CD1c-positive myeloid dendritic cell (primary cell): ENCODE results near the gene CACNG3.
"Not testable (repeated sequence)": the region's sequence is repeated elsewhere in the genome, so short reads cannot be mapped to it uniquely, and the experiment has no call there.

ENCODE experiments used
- DNase-seq: peaks from one replicate; pipeline ENCODE4 v3.0.0-alpha.2; 2016; ENCODE audit errors: extremely low spot score

The CACNG3 gene

GRCh38 chr16:24279982-24280515 is 23.9 kb downstream of the CACNG3 start:
- no peak for DNase-seq

- no peak for DNase-seq
Measured at GRCh38 chr16:24281466-24281865, 25.3 kb downstream of the CACNG3 start.

- DNase-seq, result peak; percentile 6
Measured at GRCh38 chr16:24282141-24282540, 26.0 kb downstream of the CACNG3 start.

DNA sequence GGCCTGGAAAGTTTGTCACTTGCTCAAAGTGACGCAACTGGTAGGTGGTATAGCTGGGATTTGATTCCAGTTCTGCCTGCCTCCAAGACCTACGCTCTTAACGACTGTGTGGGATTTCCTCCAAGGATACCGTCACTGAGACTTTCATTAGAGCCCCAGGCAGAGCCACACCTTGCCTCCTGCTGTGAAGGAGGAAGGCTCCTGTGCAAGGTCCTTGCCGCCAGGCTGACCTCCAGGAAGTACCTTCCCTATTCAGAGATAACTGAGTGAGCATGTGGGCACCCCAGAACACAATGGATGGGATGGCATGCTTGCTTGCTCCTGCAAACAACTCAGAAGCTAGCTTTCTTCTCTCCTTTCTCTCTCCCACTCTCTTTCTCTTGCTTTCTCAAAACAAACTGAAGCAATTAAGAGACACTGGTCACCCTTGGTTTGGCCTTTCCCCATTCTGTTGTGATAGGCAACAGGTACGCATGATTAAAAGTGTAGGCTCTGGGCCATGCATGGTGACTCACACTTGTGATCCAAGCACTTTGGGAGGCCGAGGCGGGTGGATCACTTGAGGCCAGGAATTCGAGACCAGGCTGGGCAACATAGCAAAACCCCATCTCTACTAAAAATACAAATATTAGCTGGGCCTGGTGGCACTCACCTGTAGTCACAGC is 30.7 kb downstream of the CACNG3 start:
- no peak for DNase-seq

DNA sequence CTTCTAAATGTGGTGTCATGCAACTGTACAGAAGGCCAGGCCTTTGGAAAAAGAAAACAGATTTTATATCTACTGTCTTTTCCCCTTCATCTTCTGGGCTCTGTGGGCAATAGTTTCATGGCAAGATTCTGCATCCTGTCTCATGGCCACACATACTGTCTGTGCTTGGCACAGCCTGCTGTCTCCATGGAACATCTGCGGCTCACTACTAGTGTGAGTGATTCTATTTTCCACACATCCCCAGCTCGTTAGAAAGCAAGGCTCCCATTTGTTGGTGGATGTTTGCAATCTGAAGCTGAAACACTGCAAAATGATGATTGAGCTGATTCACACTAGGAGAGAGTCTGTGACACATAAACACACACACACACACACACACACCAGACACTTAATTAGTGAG is 32.4 kb downstream of the CACNG3 start:
- DNase-seq, result no peak

GRCh38 chr16:24289166-24289700 is 33.1 kb downstream of the CACNG3 start:
- DNase-seq, result no peak

- DNase-seq, result no peak
Measured at GRCh38 chr16:24291932-24292331, 35.8 kb downstream of the CACNG3 start.

GRCh38 chr16:24294131-24294530 is 38.0 kb downstream of the CACNG3 start:
- DNase-seq, result no peak

- DNase-seq, result no peak
Measured at GRCh38 chr16:24297375-24297774, 41.2 kb downstream of the CACNG3 start.

GRCh38 chr16:24298548-24299167 is 42.5 kb downstream of the CACNG3 start:
- no peak for DNase-seq

GRCh38 chr16:24300750-24301149 is 44.6 kb downstream of the CACNG3 start:
- not testable (repeated sequence) for DNase-seq

DNA sequence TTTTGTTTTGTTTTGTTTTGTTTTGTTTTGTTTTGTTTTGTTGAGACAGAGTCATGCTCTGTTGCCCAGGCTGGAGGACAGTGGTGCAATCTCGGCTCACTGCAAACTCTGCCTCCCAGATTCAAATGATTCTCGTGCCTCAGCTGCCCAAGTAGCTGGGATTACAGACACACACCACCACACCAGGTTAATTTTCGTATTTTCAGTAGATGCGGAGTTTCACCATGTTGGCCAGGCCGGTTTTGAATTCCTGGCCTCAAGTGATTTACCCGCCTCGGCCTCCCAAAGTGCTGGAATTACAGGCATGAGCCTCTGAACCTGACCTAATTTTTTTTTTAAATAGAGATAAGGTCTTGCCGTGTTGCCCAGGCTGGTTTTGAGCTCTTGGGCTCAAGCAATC is 46.5 kb downstream of the CACNG3 start:
- no peak for DNase-seq

DNA sequence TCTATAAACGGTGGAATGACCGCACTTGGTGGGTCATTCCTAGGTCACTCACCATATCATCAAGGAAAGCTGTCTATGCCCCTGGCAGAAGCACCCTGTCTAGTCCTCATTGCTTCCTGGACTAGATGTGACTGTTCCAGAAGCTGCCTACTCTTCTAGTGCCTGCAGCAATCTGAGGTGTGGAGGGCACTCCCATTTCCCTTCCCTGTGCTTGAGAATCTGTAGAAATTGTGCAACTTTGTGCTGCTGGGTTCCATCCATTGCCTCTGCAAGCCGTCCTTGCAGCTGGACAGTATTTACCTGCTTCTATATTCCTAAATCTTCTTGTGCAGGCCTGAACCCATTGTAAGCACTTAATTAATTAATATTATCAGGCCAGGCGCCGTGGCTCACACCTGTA is 52.1 kb downstream of the CACNG3 start:
- DNase-seq, result no peak

DNA sequence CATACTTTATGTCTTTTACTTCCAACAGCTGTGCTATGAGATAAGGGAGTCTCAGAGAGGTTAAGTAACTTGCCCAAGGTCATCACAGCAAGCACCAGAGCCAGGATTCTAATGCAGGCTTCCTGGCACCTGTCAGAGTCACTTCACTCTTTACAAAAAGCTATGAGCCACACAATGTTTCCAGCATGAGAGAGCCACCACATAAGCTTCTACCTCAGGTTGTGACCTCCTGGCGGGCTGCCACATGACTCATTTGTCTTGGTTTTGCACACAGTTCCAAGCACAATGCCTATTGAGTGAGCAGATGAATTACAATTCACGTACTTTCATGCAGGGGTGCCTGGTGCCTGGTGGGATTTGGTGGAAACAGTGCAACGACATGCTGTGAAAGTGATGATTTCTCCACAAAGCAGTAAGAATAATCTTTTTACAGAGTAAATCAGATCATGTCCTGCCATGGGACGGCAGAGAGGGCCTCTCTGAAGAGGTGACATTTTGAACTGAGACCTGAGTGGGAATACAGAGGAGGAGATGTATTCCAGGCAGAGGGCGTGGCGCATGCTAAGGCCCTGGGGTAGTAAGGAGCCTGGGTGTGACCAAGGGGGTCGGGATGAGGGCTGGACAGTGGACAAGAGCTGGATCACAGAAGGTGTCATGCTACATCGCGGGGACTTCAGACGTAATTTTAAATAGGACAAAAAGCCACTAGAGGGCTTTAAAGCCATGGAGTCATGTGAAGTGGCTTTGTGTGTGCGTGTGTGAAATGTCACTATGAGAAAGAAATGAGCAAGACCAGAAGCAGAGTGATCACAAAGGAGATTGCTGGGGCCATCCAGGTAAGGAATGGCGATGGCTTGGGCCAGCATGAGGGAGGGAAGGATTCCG is 53.4 kb downstream of the CACNG3 start:
- DNase-seq, result no peak

- no peak for DNase-seq
Measured at GRCh38 chr16:24315343-24315742, 59.2 kb downstream of the CACNG3 start.

- no peak for DNase-seq
Measured at GRCh38 chr16:24318680-24319079, 62.5 kb downstream of the CACNG3 start.

DNA sequence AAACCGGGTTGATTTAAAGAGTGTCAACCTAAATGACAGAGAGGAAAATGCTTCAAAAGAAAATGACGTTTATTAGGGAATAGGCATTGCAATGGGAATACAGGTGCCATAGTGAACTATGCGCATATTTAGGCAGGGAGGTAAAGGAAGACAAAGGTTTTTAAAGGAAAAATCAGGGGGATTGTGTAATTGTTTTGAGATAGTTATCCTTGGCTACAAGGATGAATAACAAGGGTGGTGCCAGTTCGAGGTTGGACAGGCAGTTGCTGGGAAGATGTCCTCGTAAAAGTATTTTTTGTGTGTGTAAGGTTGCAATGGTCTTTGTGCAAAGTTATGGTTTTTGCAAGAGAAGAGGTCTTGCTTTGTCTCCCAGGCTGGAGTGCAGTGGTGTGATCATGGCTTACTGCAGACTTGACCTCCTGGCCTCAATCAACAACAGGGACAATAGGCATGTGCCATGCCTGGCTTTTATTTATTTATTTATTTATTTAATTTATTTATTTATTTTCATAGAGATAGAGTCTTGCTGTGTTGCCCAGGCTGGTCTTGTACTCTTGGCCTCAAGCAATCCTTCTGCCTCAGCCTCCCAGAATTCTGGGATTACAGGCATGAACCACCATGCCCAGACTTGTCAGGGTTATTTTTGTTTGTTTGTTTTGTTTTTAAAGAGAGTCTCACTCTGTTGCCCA is 63.1 kb downstream of the CACNG3 start:
- no peak for DNase-seq

DNA sequence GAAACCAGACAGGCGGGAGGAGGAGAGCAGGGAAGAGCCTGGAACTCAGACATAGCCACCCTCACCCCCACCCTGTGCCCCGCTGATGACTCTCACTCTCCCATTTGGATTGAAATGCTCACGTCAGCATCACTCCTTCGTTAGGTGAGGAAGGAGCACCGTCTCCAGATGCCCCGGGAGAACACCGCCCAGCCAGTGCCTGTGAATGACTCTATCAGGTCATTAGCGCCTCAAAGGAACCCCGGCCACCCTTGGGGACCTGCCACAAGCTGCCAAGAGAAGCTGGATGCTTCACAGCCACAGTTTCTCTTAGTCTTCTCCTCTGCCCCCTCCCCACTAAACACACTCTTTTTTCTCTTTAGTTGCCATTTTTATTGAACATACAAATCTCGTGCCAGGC is 66.0 kb downstream of the CACNG3 start:
- no peak for DNase-seq

GRCh38 chr16:24324421-24324820 is 68.3 kb downstream of the CACNG3 start:
- no peak for DNase-seq

DNA sequence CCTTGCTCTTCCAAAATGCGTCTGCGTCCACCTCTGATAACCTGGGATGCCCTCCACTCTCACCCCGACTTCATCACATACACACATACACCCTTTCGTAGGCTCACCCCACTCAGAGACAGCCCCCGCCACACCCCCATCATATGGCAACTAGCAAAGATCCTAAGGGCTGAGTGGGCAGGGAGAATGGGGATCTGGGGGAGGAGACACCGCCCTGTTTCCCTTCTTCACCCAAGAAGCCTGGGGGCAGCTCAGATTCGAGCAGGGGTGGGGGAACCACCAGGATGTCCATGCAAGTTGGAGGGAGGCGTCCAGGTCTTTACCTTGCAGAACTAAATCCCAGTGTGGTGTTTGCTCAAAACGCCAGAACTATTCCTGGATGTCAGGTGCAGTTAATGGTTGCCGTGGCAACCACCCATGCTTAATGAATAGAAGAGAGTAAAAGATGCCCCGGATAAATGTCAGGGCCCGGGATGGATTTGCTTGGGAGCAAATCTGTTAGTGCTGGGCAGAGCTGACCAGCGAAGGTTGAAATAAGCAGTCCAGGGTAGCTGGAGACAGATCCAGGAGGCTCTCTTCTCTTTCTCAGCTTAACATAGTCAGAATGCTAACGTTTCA is 72.8 kb downstream of the CACNG3 start:
- no peak for DNase-seq

DNA sequence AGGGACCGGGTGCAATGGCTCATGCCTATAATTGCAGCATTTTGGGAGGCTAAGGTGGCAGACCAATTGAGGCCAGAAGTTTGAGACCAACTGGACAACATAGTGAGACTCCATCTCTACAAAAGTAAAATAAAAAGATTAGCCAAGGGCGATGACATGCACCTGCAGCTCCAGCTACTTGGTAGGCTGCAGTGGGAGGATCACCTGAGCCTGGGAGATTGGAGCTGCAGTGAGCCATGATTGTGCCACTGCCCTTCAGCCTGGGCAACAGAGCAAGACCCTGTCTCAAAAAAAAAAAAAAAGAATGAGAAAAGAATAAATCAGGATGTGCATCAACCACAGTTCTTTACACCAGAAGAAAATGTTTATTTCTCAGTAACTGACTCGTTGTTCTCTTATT is 76.0 kb downstream of the CACNG3 start:
- DNase-seq, result no peak
